ENCODE data around the gene TSPAN9. TPM values are rescaled to one million over a fixed set of nuclear protein-coding genes. Genes with fewer than 3 reads are reported as not detected.

TSPAN9 gene
- total and polyA plus RNA-seq, 11 donors: 70.0 to 387 (median 151) TPM

GRCh38 chr12:3071710-3072109 lies 5.5 kb upstream of the TSPAN9 start:
- 94 to 97% (median 96%) methylated on average over 21 to 25 of the region's 25 CpGs for WGBS, 4 donors
- H3K4me3 ChIP-seq: no peak overlapping the region
- peaks cover 0 to 4% (median 0%) of the 10 kb centered on the region in 9 donors for H3K27me3 ChIP-seq
- no peak overlapping the region for H3K27ac ChIP-seq
- ATAC-seq: no peak
- no peak for TF ChIP-seq CTCF (IDR thresholded peaks at IDR 0.05)
- peaks cover 0 to 43% (median 16%) of the 10 kb centered on the region in 12 donors for H3K4me1 ChIP-seq
- H3K36me3 ChIP-seq: no peaks in the 10 kb centered on the region
- intact Hi-C loops (cut with DNase I): loop anchor here in 8 of 10 donors (2.0 to 10.0 kb wide), 10 partner anchors 57 to 206 kb away; no protein-coding TSS in a partner anchor
- H3K9me3 ChIP-seq: no peaks in the 10 kb centered on the region
- peak in 1 of 5 donors; percentile 51 for DNase-seq

DNA sequence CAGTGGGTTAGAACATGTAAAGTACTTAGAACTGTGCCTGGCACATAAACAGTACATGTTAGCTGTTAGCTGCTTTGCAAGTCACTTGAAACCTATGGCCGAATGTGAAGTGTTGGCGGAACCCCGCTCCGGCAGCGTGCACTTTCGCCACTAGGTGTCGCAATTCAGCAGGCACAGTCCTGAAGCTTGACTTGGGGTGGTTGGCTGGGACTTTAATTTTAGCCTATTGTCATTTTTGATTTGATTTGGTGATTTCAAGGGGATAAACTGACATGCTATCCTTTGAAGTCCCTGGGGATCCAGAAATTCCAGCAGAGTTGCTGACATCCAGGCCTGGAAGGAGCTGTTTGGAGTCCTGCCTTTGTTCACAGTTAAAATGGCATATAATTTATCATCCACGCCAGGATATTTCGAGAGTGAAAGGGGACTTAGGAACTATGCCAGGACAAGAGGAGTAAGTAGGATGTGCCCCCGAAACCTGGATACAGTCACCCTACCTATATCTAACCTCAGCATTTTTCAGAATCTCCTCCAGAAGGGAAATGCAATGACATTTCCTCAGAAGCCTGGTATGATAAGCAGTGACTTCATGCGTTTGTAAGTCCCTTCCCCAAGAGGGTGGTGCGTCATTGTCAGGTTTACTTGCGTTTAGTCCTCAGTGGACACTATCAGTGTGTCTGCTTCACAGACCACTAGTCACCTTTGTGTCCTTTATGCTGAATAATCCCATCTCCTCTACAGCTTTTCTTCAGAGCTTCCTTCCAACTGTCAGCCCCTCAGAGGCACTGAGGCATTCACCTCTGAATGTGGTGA lies 3.5 kb upstream of the TSPAN9 start:
- ATAC-seq (peak in 3 of 4 donors; percentile 21 to 58 (median 43)), DNase-seq (peak; percentile 80 to 89 (median 85))
- TF ChIP-seq POLR2A (IDR thresholded peaks at IDR 0.05) (no peak), CTCF (IDR thresholded peaks at IDR 0.05) (peak; percentile 96 to 100 (median 99))
- intact Hi-C loops (cut with DNase I): loop anchor here (1.0 to 10.0 kb wide), 12 partner anchors 55 to 204 kb away; no protein-coding TSS in a partner anchor
- WGBS, 4 donors: 2 to 4% (median 3%) methylated on average over 13 of the region's 13 CpGs
- Histone ChIP-seq H3K9me3 (no peaks in the 10 kb centered on the region), H3K4me1 (peaks cover 0 to 48% (median 25%) of the 10 kb centered on the region in 12 donors), H3K27ac (peak overlapping the region in 7 of 12 donors; percentile 3 to 64 (median 32)), H3K4me3 (no peak overlapping the region), H3K36me3 (no peaks in the 10 kb centered on the region), H3K27me3 (peaks cover 0 to 13% (median 0%) of the 10 kb centered on the region in 9 donors)

DNA sequence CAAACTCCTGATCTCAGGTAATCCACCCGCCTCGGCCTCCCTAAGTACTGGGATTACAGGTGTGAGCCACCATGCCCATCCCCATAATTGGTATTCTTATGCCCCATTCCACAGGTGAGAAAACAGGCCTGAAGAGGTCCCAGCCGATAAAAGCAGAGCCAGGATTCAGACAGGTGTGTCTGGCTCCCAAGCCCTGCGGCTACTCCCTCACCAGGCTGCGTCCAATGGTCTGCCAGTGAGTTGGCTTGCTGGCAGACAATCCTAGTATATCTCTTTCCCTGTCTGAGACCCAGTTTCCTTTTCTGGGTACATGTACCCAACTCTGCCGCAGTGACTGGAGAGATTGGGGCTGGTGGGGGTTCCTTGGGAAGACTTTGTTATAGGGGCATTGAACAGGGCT lies 1.9 kb upstream of the TSPAN9 start:
- 78 to 94% (median 92%) methylated on average over 6 of the region's 6 CpGs for WGBS, 4 donors
- Histone ChIP-seq H3K9me3 (no peaks in the 10 kb centered on the region), H3K36me3 (no peaks in the 10 kb centered on the region), H3K27me3 (peaks cover 0 to 13% (median 0%) of the 10 kb centered on the region in 9 donors), H3K27ac (peak overlapping the region in 1 of 12 donors; percentile 92), H3K4me1 (peaks cover 0 to 53% (median 31%) of the 10 kb centered on the region in 12 donors), H3K4me3 (no peak overlapping the region)
- no peak for TF ChIP-seq POLR2A (IDR thresholded peaks at IDR 0.05)
- DNase-seq (peak in 1 of 5 donors; percentile 4), ATAC-seq (no peak)
- intact Hi-C loops (cut with DNase I): loop anchor here in 4 of 10 donors (2.0 to 10.0 kb wide), 4 partner anchors 47 to 199 kb away; no protein-coding TSS in a partner anchor

GRCh38 chr12:3077572-3078081 lies 448 bp downstream of the TSPAN9 start:
- H3K4me3 ChIP-seq: peak overlapping the region; percentile 78 to 100 (median 92)
- DNase-seq (peak; percentile 38 to 71 (median 60)), ATAC-seq (peak in 3 of 4 donors; percentile 3 to 10 (median 8))
- TF ChIP-seq CTCF (IDR thresholded peaks at IDR 0.05): no peak
- TF ChIP-seq POLR2A (IDR thresholded peaks at IDR 0.05): no peak
- WGBS, 4 donors: 1 to 2% (median 1%) methylated on average over 24 to 32 of the region's 32 CpGs
- H3K27me3 ChIP-seq: peaks cover 0 to 13% (median 0%) of the 10 kb centered on the region in 9 donors
- H3K36me3 ChIP-seq: no peaks in the 10 kb centered on the region
- intact Hi-C loops (cut with DNase I): loop anchor here in 6 of 10 donors (2.0 to 10.0 kb wide), 6 partner anchors 45 to 127 kb away; no protein-coding TSS in a partner anchor
- H3K9me3 ChIP-seq: no peaks in the 10 kb centered on the region
- H3K4me1 ChIP-seq: peaks cover 6 to 67% (median 45%) of the 10 kb centered on the region in 12 donors
- peak overlapping the region; percentile 85 to 97 (median 92) for H3K27ac ChIP-seq

All from heart left ventricle (tissue), 16 donors.